Nephron progenitor cell (in vitro differentiated cells): Measurements from ENCODE around the gene HNF4A.

Source experiments
- DNase-seq: peaks from one replicate; pipeline ENCODE4 v3.0.0; 2021
- H3K27ac Mint-ChIP-seq: 2 replicates; pipeline ENCODE4 v1.8.0; 2021; ENCODE audit warnings: mild to moderate bottlenecking, moderate library complexity, mixed read lengths
- H3K27me3 Mint-ChIP-seq: 2 replicates; pipeline ENCODE4 v1.8.0; 2021; ENCODE audit warnings: mild to moderate bottlenecking, low read depth, mixed read lengths; ENCODE audit not compliant: poor library complexity
- H3K36me3 Mint-ChIP-seq: 2 replicates; pipeline ENCODE4 v1.8.0; 2021; ENCODE audit warnings: low read depth, mixed read lengths
- H3K4me1 Mint-ChIP-seq: 2 replicates; pipeline ENCODE4 v1.8.0; 2021; ENCODE audit warnings: mixed read lengths
- H3K4me3 Mint-ChIP-seq: 2 replicates; pipeline ENCODE4 v1.8.0; 2021; ENCODE audit warnings: mild to moderate bottlenecking, moderate library complexity, mixed read lengths
- H3K9me3 Mint-ChIP-seq: 2 replicates; pipeline ENCODE4 v1.8.0; 2021; ENCODE audit warnings: mild to moderate bottlenecking, moderate library complexity, mixed read lengths
- TF ChIP-seq, protein P1 (sequence below): fragments of 200-600 bp; sonication (generic); IDR thresholded peaks from 2 replicates; pipeline ENCODE4 v1.5.0; 2021; ENCODE audit warnings: antibody characterized with exemption

Gene HNF4A

DNA sequence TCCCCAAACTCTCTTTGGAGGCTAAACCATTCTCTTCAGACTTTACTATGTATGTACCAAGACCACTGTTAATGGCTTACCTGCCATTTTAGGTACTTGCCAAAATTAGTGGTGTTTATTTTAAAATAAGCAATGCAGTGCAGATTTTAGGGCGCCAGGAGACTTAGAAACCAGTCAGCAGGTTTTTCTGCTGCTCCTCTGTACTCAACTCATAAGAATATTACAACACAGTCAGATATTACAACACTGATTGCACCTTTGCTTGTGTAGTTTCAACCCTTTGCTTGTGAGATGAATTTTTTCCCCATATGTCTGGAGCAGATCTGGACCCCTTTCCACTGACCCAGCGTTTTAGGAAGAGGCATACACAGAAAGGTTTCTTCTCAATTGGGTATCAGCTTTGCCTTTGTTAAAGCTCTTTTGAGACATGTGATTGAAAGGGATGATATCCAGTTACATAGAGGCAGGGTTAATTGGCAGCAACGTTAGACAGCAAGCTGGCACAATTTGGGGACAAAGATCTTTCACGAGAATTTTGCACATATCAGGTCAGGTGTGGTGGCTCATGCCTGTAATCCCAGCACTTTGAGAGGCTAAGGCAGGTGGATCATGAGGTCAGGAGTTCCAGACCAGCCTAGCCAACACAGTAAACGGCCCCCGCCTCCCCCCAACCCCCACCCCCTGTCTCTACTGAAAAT lies 126.4 kb downstream of the HNF4A start:
- TF ChIP-seq, protein P1, sequence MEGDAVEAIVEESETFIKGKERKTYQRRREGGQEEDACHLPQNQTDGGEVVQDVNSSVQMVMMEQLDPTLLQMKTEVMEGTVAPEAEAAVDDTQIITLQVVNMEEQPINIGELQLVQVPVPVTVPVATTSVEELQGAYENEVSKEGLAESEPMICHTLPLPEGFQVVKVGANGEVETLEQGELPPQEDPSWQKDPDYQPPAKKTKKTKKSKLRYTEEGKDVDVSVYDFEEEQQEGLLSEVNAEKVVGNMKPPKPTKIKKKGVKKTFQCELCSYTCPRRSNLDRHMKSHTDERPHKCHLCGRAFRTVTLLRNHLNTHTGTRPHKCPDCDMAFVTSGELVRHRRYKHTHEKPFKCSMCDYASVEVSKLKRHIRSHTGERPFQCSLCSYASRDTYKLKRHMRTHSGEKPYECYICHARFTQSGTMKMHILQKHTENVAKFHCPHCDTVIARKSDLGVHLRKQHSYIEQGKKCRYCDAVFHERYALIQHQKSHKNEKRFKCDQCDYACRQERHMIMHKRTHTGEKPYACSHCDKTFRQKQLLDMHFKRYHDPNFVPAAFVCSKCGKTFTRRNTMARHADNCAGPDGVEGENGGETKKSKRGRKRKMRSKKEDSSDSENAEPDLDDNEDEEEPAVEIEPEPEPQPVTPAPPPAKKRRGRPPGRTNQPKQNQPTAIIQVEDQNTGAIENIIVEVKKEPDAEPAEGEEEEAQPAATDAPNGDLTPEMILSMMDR: no peak

GRCh38 chr20:44483112-44483511 lies 127.6 kb downstream of the HNF4A start:
- Mint-ChIP-seq H3K27ac (no peak overlapping the region), H3K36me3 (peaks cover 39% of the 10 kb centered on the region), H3K4me1 (peaks cover 7% of the 10 kb centered on the region), H3K27me3 (no peaks in the 10 kb centered on the region), H3K9me3 (no peaks in the 10 kb centered on the region), H3K4me3 (no peak overlapping the region)
- TF ChIP-seq, protein P1: no peak
- DNase-seq: no peak

More for the DNA sequence above, 126.4 kb downstream of the HNF4A start:
- Mint-ChIP-seq H3K36me3 (peaks cover 38% of the 10 kb centered on the region), H3K4me3 (no peak overlapping the region), H3K27me3 (no peaks in the 10 kb centered on the region), H3K4me1 (peaks cover 15% of the 10 kb centered on the region), H3K9me3 (no peaks in the 10 kb centered on the region), H3K27ac (no peak overlapping the region)
- no peak for DNase-seq
